Loucy (cell line): Measurements from ENCODE around the gene CORO2B.

Source experiments
- EZH2phosphoT487 ChIP-seq: fragments of 200-600 bp; IDR thresholded peaks from 2 replicates; pipeline ENCODE4 v1.6.1; 2018; ENCODE audit warnings: antibody characterized with exemption, mild to moderate bottlenecking, moderate library complexity, borderline replicate concordance
- TF ChIP-seq, protein P1 (sequence below): fragments of 200-600 bp; sonication (generic); conservative IDR thresholded peaks from 2 replicates; pipeline ENCODE4 v1.5.1; 2014; ENCODE audit warnings: mild to moderate bottlenecking, antibody characterized with exemption, low read length

- TF ChIP-seq, protein P1, sequence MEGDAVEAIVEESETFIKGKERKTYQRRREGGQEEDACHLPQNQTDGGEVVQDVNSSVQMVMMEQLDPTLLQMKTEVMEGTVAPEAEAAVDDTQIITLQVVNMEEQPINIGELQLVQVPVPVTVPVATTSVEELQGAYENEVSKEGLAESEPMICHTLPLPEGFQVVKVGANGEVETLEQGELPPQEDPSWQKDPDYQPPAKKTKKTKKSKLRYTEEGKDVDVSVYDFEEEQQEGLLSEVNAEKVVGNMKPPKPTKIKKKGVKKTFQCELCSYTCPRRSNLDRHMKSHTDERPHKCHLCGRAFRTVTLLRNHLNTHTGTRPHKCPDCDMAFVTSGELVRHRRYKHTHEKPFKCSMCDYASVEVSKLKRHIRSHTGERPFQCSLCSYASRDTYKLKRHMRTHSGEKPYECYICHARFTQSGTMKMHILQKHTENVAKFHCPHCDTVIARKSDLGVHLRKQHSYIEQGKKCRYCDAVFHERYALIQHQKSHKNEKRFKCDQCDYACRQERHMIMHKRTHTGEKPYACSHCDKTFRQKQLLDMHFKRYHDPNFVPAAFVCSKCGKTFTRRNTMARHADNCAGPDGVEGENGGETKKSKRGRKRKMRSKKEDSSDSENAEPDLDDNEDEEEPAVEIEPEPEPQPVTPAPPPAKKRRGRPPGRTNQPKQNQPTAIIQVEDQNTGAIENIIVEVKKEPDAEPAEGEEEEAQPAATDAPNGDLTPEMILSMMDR = no peak
- TF ChIP-seq EZH2phosphoT487 = no peak
Measured at GRCh38 chr15:68630211-68630555, 51.4 kb downstream of the CORO2B start.
